ENCODE results near the gene UBE2K.
"Not testable (repeated sequence)": the region's sequence is repeated elsewhere in the genome, so short reads cannot be mapped to it uniquely, and the experiment has no call there.

UBE2K gene

DNA sequence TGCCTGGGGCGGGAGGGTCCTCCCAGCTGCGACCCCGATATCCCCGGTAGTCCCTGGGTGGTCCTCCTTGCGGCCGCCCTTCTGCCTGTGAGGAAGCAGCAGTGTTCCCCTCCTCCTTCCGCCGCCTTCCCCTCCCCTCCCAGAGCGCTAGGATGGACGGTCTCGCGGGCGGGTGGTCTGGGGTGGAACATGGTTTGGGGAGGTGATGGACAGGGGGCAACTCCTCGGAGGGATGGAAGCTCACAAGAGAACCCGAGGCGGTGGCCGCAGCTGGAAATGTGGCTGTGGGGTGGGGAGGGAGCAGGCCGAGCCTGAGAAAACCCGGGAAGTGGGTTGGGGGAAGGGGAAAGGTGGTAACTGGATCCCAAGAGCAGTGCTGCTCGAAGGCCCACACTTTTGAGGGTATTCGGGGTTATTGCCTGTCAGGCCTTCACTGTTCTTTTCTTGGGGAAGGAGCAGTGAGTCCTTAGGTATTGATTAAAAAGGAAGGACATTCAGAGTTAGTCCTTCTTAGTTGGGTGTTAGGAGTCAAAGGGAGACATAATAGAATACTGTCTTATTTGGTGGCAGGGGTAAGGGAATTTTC is 581 bp downstream of the UBE2K start:
- DNase-seq: peak; percentile 26

DNA sequence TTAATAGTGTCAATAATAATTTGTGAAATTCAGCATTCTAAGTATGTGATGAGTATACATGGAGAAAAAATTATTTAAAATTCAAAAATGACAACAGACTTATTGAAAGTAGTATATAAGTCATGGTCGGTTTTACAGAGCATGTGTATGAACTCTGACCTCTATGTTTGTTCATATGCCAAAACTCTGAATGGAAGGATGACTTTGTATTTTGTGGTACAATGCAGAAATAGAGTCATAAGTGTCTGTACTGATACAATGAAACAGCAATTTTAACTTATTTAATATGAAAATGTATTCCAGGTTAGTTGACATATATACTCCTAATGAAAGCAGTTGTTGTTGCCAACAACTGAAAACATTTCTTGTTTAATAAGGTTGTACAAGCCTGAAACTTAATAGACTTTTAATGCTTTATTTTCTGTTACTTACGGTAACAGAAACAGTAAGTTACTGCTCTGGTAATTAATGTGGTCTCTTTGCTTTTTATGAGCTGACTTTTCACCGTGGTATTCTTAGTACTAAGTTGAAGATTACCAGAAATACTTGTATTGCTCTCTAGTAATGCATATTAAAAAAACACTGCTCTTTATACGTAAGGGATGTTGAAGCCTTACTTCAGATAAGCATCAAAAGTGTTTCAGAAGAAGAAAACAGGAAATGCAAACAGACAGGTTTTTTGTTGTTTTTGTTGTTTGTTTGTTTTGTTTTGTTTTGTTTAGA is 1.9 kb downstream of the UBE2K start:
- DNase-seq: no peak

DNA sequence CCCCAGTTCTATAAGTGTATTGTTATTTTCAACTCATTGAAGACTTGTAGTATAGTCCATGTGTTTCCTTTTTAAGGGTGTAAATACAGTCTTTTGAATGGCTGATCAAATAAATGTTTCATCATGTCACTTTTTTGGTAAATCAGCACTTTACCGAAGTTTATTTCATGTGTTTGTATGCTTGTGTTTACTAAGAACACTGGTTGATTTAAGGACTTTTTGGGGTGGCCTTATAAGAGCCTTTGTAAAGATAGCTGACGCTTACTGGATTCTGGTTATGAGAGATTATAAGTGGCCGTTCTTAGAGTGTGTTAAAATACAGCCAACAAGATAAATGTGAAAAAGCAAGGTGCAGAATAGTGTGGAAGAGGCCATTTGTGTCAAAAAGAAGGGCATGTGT is 2.6 kb downstream of the UBE2K start:
- DNase-seq: no peak

DNA sequence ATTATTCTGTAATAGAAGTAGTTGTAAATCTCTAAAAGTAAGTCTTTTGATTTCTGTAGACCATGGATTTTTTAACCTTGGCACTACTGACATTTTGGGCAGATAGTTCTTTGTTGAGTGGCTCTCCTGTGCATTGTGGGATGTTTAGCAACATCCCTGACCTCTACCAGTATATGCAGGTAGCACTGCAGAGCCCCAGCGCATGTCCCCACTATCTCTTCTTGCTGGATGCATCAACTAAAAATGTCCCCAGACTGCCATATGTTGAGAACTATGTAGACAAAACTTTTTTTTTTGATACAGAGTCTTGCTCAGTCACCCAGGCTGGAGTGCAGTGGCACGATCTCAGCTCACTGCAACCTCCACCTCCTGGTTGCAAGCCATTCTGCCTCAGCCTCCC is 4.8 kb downstream of the UBE2K start:
- DNase-seq: no peak

DNA sequence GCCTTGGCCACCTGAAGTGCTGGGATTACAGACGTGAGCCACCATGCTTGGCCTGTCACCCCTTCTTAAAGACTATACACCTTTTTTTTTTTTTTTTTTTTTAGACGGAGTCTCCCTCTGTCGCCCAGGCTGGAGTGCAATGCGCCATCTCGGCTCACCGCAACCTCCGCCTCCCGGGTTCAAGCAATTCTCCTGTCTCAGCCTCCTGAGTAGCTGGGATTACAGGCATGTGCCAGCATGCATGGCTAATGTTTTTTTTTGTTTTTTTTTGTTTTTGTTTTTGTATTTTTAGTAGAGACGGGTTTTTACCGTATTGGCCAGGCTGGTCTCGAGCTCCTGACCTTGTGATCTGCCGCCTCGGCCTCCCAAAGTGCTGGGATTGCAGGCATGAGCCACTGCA is 6.9 kb downstream of the UBE2K start:
- not testable (repeated sequence) for DNase-seq

DNA sequence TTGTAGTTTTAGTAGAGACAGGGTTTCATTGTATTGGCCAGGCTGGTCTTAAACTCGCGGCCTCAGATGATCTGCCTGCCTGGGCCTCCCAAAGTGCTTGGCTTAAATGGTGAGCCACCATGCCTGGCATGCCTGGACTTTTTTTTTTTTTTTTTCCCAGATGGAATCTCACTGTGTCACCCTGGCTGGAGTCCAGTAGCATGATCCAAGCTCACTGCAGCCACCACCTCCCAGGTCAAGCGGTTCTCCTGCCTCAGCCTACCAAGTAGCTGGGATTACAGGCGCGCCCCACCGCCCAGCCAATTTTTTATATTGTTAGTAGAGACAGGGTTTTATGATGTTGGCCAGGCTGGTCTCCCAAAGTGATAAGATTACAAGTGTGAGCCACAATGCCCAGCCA is 8.4 kb downstream of the UBE2K start:
- no peak for DNase-seq

DNA sequence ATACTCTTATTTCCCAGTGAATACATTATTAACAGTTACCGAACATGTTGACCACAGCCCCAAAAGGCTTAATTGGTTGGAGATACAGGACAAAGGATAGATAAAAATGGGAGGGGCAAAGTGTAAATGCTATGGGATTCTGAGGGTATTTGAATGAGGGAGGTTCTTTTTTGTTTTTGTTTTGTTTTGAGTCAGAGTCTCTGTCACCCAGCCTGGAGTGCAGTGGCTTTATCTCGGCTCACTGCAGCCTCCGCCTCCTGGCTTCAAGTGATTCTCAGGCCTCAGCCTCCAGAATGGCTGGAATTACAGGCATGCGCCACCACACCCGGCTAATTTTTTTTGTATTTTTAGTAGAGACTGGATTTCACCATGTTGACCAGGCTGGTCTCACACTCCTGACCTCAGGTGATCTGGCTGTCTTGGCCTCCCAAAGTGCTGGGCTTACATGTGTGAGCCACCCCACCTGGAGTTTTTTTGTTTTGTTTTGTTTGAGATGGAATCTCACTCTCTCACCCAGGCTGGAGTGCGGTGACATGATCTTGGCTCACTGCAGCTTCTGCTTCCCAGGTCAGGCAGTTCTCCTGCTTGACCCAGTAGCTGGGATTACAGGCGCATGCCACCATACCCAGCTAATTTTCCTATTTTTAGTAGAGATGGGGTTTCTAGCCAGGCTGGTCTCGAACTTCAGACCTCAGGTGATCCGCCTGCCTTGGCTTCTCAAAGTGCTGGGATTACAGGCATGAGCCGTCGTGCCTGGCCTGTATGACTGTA is 9.0 kb downstream of the UBE2K start:
- DNase-seq: no peak

DNA sequence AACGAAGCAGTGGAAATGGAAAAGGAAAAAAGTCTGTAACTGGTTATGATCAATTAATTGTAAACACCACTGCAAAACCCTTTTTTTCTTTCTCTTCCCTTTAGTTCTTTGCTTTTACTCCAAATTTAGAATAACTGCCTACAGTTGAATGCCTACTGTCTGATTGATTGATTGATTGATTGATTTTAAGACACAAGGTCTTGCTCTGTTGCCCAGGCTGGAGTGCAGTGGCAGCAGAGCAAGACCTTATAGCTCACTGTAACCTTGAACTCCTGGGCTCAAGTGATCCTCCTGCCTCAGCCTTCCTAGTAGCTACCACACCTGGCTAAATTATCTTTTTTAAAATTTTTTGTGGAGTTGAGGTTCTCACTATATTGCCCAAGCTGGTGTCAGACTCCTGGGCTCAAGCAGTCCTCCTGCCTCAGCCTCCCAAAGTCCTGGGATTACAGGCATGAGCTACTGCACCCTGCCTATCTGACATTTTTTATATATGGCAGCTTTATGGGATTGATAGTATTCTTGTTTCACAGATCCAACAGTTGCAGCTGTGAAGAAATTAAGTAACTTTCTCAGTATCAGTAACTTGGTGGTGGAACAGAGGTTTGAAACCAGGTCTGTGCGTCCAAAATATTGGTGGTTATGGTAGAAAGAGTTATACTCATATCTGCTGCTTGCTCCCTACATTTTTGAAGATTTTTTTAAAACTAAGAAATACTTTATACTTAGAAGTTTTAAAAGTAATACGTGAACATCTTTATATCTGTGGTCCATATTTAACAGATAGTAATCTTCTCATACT is 12.4 kb downstream of the UBE2K start:
- DNase-seq: no peak

DNA sequence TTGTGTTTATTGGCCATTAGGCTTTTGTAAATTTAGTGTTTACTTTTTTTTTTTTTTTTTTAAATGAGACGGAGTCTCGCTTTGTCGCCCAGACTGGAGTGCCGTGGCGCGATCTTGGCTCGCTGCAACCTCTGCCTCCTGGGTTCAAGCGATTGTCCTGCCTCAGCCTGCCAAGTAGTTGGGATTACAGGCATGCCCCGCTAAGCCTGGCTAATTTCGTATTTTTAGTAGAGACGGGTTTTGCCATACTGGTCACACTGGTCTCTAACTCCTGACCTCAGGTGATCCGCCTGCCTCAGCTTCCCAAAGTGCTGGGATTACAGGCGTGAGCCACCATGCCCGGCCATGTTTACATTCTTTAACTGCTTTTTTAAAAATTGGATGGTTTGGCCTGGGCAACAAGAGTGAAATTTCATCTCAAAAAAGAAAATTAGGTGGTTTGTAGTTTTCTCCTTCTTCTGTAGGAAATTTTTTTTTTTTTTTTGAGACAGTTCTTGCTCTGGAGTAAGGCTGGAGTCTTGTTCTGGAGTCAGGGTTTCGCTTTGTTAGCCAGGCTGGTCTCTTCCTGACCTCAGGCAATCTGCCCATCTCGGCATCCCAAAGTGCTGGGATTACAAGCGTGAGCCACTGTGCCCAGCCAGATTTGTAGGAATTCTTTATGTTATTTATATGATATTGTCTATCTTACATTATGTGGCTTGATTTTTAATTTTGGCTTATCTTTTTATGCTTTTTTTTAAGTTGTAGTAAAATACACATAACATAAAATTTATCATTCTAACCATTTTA is 15.1 kb downstream of the UBE2K start:
- DNase-seq: no peak

DNA sequence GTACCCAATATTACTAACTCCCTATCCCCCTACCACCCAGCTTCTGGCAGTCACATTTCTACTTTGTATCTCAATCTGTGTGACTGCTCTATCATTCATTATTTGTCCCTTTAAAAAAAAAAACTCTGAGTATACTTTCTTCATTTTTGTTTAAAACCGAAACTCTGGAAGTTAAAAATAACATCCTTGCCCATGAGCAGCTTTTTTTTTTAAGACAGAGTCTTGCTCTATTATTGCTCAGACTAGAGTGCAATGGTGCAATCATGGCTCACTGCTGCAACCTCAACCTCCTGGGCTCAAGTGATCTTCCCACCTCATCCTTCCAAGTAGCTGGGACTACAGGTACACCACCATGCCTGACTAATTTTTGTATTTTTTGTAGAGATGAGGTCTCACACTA is 15.8 kb downstream of the UBE2K start:
- DNase-seq: no peak

DNA sequence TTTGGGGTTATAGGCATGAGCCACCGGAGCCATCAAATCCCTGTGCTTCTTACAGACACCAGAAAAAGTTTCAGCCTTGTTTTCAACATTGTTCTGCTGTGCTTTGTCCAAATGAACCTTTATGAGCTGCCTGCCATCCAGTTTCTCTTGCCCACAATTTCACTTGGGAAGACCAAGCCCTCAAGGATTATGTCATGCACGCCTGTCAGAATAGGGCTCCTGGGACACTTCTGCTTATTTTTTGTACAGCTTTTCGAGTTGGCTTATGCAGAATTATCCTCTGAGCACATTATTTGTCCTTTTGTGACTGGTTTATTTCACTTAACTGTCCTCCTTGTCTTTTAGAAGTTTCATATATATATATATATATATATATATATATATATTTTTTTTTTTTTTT is 16.2 kb downstream of the UBE2K start:
- no peak for DNase-seq

DNA sequence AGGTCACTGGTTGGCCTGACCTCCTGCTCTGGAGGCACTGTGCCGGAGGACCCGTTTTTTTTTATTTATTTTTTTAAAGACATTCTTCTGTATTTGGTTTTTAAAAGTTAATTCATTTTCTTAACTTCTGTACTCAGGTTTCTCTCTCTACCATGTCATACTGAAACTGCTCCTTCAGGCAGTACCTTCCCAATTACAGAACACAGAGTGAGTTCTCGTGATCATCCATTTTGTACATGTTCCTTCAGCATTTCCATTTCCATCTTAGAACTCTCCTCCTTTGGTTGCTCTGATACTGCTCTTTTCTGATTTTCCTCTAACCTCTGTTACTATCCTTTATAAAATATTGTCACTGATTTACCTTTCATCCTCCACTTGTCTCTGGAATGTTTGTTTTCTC is 17.9 kb downstream of the UBE2K start:
- no peak for DNase-seq

DNA sequence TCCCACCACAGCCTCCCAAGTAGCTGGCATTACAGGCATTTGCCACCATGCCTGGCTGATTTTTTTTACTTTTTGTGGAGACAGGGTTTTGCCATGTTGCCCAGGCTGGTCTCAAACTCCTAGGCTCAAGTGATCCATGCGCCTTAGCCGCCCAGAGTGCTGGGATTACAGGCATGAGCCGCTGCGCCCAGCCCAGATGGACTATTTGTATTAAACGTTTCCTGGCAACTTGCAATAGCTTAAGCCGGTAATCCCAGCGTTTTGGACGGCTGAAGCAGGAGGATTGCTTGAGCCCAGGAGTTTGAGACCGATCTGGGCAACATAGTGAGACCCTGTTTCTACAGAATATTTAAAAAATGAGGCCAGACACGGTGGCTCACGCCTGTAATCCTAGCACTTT is 18.4 kb downstream of the UBE2K start:
- DNase-seq: no peak

DNA sequence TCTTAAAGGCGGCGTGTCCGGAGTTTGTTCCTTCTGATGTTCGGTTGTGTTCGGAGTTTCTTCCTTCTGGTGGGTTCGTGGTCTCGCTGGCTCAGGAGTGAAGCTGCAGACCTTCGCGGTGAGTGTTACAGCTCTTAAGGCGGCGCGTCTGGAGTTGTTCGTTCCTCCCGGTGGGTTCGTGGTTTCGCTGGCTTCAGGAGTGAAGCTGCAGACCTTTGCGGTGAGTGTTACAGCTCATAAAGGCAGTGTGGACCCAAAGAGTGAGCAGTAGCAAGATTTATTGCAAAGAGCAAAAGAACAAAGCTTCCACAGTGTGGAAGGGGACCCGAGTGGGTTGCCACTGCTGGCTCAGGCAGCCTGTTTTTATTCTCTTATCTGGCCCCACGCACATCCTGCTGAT is 19.8 kb downstream of the UBE2K start:
- not testable (repeated sequence) for DNase-seq

DNA sequence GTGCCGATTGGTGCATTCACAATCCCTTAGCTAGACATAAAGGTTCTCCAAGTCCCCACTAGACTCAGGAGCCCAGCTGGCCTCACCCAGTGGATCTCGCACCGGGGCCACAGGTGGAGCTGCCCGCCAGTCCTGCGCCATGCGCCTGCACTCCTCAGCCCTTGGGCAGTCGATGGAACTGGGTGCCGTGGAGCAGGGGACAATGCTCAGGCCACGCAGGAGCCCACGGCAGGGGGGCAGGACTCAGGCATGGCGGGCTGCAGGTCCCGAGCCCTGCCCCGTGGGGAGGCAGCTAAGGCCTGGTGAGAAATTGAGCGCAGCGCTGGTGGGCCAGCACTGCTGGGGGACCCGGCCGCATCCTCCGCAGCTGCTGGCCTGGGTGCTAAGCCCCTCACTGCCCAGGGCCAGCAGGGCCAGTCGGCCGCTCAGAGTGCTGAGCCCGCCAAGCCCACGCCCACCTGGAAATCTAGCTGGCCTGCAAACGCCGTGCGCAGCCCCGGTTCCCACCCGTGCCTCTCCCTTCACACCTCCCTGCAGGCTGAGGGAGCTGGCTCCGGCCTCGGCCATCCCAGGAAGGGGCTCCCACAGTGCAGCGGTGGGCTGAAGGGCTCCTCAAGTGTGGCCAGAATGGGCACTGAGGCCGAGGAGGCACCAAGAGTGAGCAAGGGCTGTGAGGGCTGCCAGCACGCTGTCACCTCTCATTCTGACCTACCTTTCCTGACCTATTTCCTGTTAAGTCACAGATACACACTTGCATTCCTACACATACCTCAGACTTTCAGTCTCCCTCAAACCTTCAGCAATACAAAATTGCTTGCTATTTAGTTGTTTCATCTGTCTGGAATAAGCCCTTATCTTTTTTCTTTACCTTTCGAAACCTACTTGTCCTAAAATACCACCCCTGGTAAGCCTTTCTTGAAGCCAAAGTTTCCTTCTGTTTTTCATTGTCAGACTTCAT is 20.7 kb downstream of the UBE2K start:
- DNase-seq: no peak

DNA sequence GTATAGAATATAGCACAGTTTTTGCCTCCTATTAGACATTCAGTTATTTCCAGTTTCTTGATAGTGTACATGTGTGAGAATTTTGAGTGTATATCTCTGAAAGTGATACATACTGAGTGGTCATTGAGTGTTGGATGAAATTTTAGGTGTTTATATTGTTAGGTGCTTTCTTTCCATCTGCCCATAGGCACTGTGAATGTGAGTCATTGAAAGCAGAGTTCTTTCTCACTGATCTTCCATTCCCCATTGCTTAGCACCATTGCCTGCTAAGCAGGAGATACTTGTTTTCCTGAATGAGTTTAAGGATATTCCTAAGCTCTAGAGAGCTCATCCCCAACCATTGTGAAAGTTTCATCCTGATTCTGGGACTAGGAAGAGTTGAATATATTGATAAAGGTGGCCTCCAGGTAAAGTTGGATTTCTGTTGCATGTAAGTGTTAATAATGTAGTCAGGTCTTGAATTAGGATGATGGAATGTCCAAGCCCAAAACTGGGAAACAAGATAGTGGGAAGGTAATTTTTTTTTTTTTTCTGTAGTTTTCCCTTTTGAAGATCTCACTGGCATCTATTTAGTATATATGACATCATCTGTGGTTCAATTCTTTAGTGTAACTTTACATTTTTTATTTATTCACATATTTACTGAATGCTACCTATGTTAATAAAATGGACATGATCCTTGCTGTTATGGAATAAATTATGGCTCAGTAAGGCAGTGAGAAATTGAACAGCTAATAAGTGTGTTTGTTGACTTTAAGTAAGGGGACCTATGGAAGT is 22.1 kb downstream of the UBE2K start:
- DNase-seq: no peak

DNA sequence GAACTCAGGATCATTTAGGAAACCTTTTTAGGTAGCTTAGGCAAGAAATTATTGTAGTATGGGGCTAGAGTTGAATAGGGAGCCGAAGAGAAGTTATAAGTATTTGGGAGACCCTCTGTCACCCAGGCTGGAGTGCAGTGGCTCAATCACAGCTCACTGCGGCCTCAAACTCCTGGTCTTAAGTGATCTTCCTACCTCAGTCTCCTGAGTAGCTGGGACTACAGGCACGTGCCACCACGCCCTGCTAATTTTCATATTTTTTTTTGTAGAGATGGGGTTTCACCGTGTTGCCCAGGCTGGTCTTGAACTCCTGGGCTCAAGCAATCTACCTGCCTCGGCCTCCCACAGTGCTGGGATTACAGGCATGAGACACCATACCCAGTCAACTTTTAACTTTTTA is 23.3 kb downstream of the UBE2K start:
- DNase-seq: not testable (repeated sequence)

DNA sequence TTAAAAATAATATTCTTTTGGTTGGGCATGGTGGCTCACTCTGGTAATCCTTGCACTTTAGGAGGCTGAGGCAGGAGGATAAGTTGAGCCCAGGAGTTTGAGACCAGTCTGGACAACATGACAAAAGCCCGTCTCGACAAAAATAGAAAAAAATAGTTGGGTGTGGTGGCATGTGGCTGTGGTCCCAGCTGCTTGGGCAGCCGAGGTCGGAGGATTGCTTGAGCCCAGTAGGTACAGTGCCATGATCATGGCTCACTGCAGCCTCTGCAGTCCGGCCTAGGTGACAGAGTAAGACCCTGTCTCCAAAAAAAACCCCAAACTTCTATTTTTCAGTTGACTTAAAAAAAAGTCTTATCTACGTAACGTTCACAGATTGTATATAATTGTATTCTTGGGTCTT is 23.9 kb downstream of the UBE2K start:
- no peak for DNase-seq

DNA sequence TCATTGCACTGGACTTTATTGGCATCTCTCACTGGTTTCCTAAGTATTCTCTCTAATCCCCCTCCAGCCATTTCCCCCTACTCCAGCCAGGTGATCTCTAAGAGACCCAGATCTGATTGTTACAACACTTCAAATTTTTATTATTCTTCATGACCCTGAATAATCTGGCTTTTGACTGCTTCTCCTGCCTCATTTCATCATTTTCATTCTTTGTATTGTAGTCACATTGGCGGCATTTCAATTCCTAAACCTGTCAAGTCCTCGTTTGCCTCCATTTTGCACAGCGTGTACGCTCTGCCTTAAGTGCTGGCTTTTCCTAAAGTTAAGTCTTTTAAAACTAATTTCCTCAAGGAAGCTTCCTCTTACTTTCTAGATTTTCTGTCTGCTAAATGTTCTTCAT is 31.6 kb downstream of the UBE2K start:
- DNase-seq: no peak

DNA sequence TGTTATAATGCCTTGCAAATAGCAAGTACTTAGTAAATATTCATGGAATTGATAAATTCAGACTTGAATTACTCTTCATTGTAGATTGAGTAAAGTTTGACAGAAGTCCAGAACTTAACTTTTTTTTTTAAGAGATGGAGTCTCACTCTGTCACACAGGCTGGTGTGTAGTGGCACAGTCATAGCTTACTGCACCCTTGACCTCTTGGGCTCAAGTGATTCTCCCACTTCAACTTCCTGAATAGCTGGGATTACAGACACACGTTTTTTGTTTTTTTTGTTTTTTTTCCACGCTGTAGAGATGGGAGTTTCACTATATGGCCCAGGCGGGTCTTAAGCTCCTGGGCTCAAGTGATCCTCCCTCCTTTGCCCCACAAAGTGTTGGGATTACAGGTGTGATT is 32.1 kb downstream of the UBE2K start:
- no peak for DNase-seq

DNA sequence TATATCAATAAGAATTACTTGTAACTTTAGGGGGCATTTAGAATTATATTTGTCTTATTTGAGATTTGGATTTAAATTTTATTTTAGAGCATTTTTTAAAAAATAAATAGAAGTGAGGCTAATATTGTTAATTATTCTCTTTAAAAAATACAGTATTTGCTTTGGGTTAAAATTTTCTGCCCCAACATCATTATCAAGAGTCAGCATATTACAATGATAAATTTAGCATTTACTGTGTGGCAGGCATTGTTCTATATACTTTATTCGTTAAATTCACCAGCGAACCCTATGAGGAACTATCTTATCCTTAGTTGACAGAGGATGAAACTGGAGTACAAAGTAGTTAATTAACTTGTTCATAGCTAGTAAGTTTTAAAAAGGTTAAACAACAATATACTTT is 34.0 kb downstream of the UBE2K start:
- no peak for DNase-seq

Data from NCI-H1436 (cell line).